A549 (cell line): ENCODE data around the gene DMGDH. TPM values are rescaled to one million over a fixed set of nuclear protein-coding genes. Genes with fewer than 3 reads are reported as not detected.
A peak's percentile ranks its signal among the peaks of the same experiment; 100 is the strongest.

Experiments used
- ATAC-seq, 2 experiments: fragments of 200-7000 bp in 1 of 2; fragments of >200 bp in 1 of 2; cut with Nextera tagmentation in 1 of 2; cut with Tn5 transposase in 1 of 2; 3 replicates each; pipeline versions ENCODE4 v1.8.0 to v1.9.1; 2018 to 2020; ENCODE audit warnings: mild to moderate bottlenecking in 1 of 2, moderate library complexity in 1 of 2
- CTCF ChIA-PET: fragments of 300-600 bp; sonication (Branson Sonifier 250); formaldehyde crosslinking; extraction: SDS; loops from one replicate; lab custom pipeline; 2021; ENCODE audit warnings: antibody characterized with exemption, inconsistent platforms; lab: Yijun Ruan, JAX
- POLR2A ChIA-PET: fragments of 350-600 bp; formaldehyde crosslinking; extraction: SDS; loops from one replicate; lab custom pipeline; 2021; ENCODE audit warnings: antibody characterized with exemption, inconsistent platforms; lab: Yijun Ruan, JAX
- DNase-seq, 2 experiments: peaks; one replicate each; pipeline versions ENCODE4 v3.0.0 to v3.0.0-alpha.2; 2011 to 2016; ENCODE audit warnings: low read depth in 1 of 2, low spot score in 1 of 2
- FAIRE-seq: peaks from 2 replicates; lab custom pipeline; 2011; peaks lifted over from hg19 to GRCh38; lab: Jason Lieb, UNC
- H3K27ac ChIP-seq, 2 experiments: fragments of >200 bp; sonication (Bioruptor Twin); formaldehyde crosslinking; 3 replicates each; pipeline ENCODE4 v1.5.1; 2016 to 2017
- H3K4me1 ChIP-seq: fragments of >200 bp; sonication (Bioruptor Twin); formaldehyde crosslinking; 3 replicates; pipeline ENCODE4 v1.6.1; 2016
- H3K4me2 ChIP-seq: fragments of >200 bp; sonication (Bioruptor Twin); formaldehyde crosslinking; 3 replicates; pipeline ENCODE4 v1.6.1; 2016
- H3K4me3 ChIP-seq: fragments of >200 bp; sonication (Bioruptor Twin); formaldehyde crosslinking; 3 replicates; pipeline ENCODE4 v1.5.1; 2016
- H3K9me3 ChIP-seq: fragments of >200 bp; sonication (Bioruptor Twin); formaldehyde crosslinking; 3 replicates; pipeline ENCODE4 v1.6.1; 2016
- ATOH8 ChIP-seq: fragments of 250-450 bp; sonication (Bioruptor Pico); IDR thresholded peaks from 2 replicates; pipeline ENCODE4 v1.5.0; 2020; ENCODE audit warnings: low read depth, mild to moderate bottlenecking, moderate library complexity
- BCL3 ChIP-seq: fragments of >200 bp; sonication (Bioruptor Twin); formaldehyde crosslinking; IDR thresholded peaks from 3 replicates; pipeline ENCODE4 v1.6.1; 2016
- BHLHE40 ChIP-seq: IDR thresholded peaks from 2 replicates; pipeline ENCODE4 v1.6.1; 2012; ENCODE audit warnings: low read depth, low read length, inconsistent platforms
- CEBPB ChIP-seq, 2 experiments: fragments of >200 bp in 1 of 2; sonication (Bioruptor Twin) in 1 of 2; formaldehyde crosslinking in 1 of 2; IDR thresholded peaks; 2 replicates each; pipeline ENCODE4 v1.6.1; 2012 to 2016
- CHD2 ChIP-seq: fragments of 150-350 bp; IDR thresholded peaks from 2 replicates; pipeline ENCODE4 v1.6.1; 2014; ENCODE audit warnings: low read length; ENCODE audit not compliant: partially characterized antibody
- CHD4 ChIP-seq: fragments of 200-600 bp; sonication (generic); IDR thresholded peaks from 2 replicates; pipeline ENCODE4 v1.6.1; 2016; ENCODE audit warnings: antibody characterized with exemption, mild to moderate bottlenecking, borderline replicate concordance
- E2F6 ChIP-seq: IDR thresholded peaks from 2 replicates; pipeline ENCODE4 v1.6.1; 2012; ENCODE audit warnings: low read depth, borderline replicate concordance
- EHF ChIP-seq: fragments of 250-450 bp; sonication (Bioruptor Pico); IDR thresholded peaks from 2 replicates; pipeline ENCODE4 v1.5.0; 2020; ENCODE audit warnings: mild to moderate bottlenecking
- EHMT2 ChIP-seq: fragments of 200-600 bp; sonication (generic); IDR thresholded peaks from 2 replicates; pipeline ENCODE4 v1.6.1; 2016; ENCODE audit warnings: antibody characterized with exemption, low read depth, mild to moderate bottlenecking, moderate library complexity
- EP300 ChIP-seq, 2 experiments: fragments of >200 bp; sonication (Bioruptor Twin); formaldehyde crosslinking; IDR thresholded peaks; 2 replicates in 1 of 2; 3 replicates in 1 of 2; pipeline ENCODE4 v1.6.1; 2016 to 2017
- HDAC2 ChIP-seq: fragments of 200-600 bp; sonication (generic); IDR thresholded peaks from 2 replicates; pipeline ENCODE4 v1.6.1; 2016
- HEYL ChIP-seq: fragments of 250-450 bp; sonication (Bioruptor Pico); IDR thresholded peaks from 2 replicates; pipeline ENCODE4 v1.8.0; 2021; ENCODE audit warnings: mild to moderate bottlenecking, moderate library complexity
- HMGXB4 ChIP-seq: fragments of 250-450 bp; sonication (Bioruptor Pico); IDR thresholded peaks from 2 replicates; pipeline ENCODE4 v1.5.0; 2021; ENCODE audit warnings: mild to moderate bottlenecking, moderate library complexity, borderline replicate concordance
- HOXA7 ChIP-seq: fragments of 250-450 bp; sonication (Bioruptor Pico); IDR thresholded peaks from 2 replicates; pipeline ENCODE4 v1.5.0; 2020; ENCODE audit warnings: mild to moderate bottlenecking, moderate library complexity
- KDM1A ChIP-seq: fragments of 200-600 bp; sonication (generic); IDR thresholded peaks from 2 replicates; pipeline ENCODE4 v1.6.1; 2016; ENCODE audit warnings: low read depth, mild to moderate bottlenecking
- MAX ChIP-seq: IDR thresholded peaks from 2 replicates; pipeline ENCODE4 v1.6.1; 2012
- NFE2L2 ChIP-seq: fragments of 150-350 bp; conservative IDR thresholded peaks from 2 replicates; pipeline ENCODE4 v1.6.1; 2014; ENCODE audit warnings: low read length
- PHF8 ChIP-seq: fragments of 200-600 bp; sonication (generic); IDR thresholded peaks from 2 replicates; pipeline ENCODE4 v1.6.1; 2016; ENCODE audit warnings: low read depth, mild to moderate bottlenecking, antibody characterized with exemption, moderate library complexity, borderline replicate concordance
- POLR2A ChIP-seq: IDR thresholded peaks from 2 replicates; pipeline ENCODE4 v1.6.1; 2012; ENCODE audit warnings: mild to moderate bottlenecking, low read length
- RAD21 ChIP-seq, 2 experiments: fragments of >200 bp in 1 of 2; sonication (Bioruptor Twin) in 1 of 2; formaldehyde crosslinking in 1 of 2; IDR thresholded peaks in 1 of 2; conservative IDR thresholded peaks in 1 of 2; 2 replicates in 1 of 2; 3 replicates in 1 of 2; pipeline ENCODE4 v1.6.1; 2012 to 2018; ENCODE audit warnings: inconsistent platforms in 1 of 2
- RARB ChIP-seq: fragments of 250-450 bp; sonication (Bioruptor Pico); IDR thresholded peaks from 2 replicates; pipeline ENCODE4 v1.8.0; 2021; ENCODE audit warnings: mild to moderate bottlenecking, moderate library complexity
- RFX5 ChIP-seq: fragments of 450-650 bp; IDR thresholded peaks from 2 replicates; pipeline ENCODE4 v1.7.1; 2014; ENCODE audit warnings: antibody characterized with exemption, mild to moderate bottlenecking, moderate library complexity
- TP53 ChIP-seq: fragments of 250-450 bp; sonication (Bioruptor Pico); IDR thresholded peaks from 2 replicates; pipeline ENCODE4 v1.5.0; 2021; ENCODE audit warnings: mild to moderate bottlenecking, moderate library complexity
- USF2 ChIP-seq: fragments of 450-650 bp; IDR thresholded peaks from 2 replicates; pipeline ENCODE4 v1.6.1; 2014; ENCODE audit warnings: antibody characterized with exemption
- ZFP36 ChIP-seq: fragments of 450-650 bp; IDR thresholded peaks from 2 replicates; pipeline ENCODE4 v1.6.1; 2014; ENCODE audit warnings: borderline replicate concordance; ENCODE audit not compliant: partially characterized antibody
- ZNF302 ChIP-seq: fragments of 250-450 bp; sonication (Bioruptor Pico); IDR thresholded peaks from 2 replicates; pipeline ENCODE4 v1.9.0; 2021; ENCODE audit warnings: inconsistent platforms, mild to moderate bottlenecking, moderate library complexity
- ZSCAN20 ChIP-seq: fragments of 250-450 bp; sonication (Bioruptor Pico); IDR thresholded peaks from 2 replicates; pipeline ENCODE4 v1.8.0; 2022; ENCODE audit warnings: mild to moderate bottlenecking, moderate library complexity
- WGBS: methylation state at CpG from one replicate; pipeline ENCODE4 v1.1.6; 2017; ENCODE audit errors: missing lambda C conversion rate; 5-methylcytosine and 5-hydroxymethylcytosine counted together
- polyA plus RNA-seq, 4 experiments: library from polyadenylated mRNA; depleted of rRNA in 3 of 4; stranded (reverse); fragments of >200 nt; fragmentation: RNase III in 1 of 4; extraction: RNeasy Plus Mini Kit Qiagen cat#74134 plus additional on column Dnase treatment in 1 of 4; gene quantifications; 2 replicates in 3 of 4; 3 replicates in 1 of 4; pipeline ENCODE4 v1.2.3, GENCODE V29; 2011 to 2017

DMGDH gene
- polyA plus RNA-seq, 2 of the 4 experiments (the other 2 are of a cell fraction) = 2.2 TPM; not detected in 1

- H3K4me1 ChIP-seq = no peaks in the 10 kb centered on the region
- ATAC-seq = no peak
- 58% methylated on average over 4 of the region's 4 CpGs for WGBS
- peaks cover 14% of the 10 kb centered on the region; the same call in 2 of the 3 replicates for H3K9me3 ChIP-seq
- no peak overlapping the region for H3K27ac ChIP-seq
- H3K4me2 ChIP-seq = no peak overlapping the region
- TF ChIP-seq HEYL = no peak
- no peak for TF ChIP-seq RAD21 (conservative IDR thresholded peaks at IDR 0.05 in 1 of 2, IDR thresholded peaks at IDR 0.05 in 1 of 2)
- no peak for TF ChIP-seq PHF8
- TF ChIP-seq EHMT2 = no peak
- no peak for TF ChIP-seq RFX5
- no peak for TF ChIP-seq CHD4
- TF ChIP-seq ATOH8 = no peak
- no peak for TF ChIP-seq E2F6
- TF ChIP-seq BCL3 = no peak
- no peak for TF ChIP-seq MAX
- no peak for TF ChIP-seq USF2
- TF ChIP-seq NFE2L2 = no peak
- no peak for TF ChIP-seq HOXA7
- no peak for TF ChIP-seq TP53
- TF ChIP-seq HDAC2 = no peak
- no peak for TF ChIP-seq POLR2A
- TF ChIP-seq CEBPB (IDR thresholded peaks at IDR 0.05) = no peak
- TF ChIP-seq ZFP36 = no peak
- no peak for TF ChIP-seq RARB
- TF ChIP-seq, all 56 proteins: peak for 0
- FAIRE-seq = no peak
- POLR2A ChIA-PET = no interaction called here
- no peak for DNase-seq
- H3K4me3 ChIP-seq = no peak overlapping the region
- CTCF ChIA-PET = interaction anchor here (0.6 to 2.1 kb wide), 3 partner anchors 52 to 1228 kb away, joined by 3 to 8 read pairs (median 3); no protein-coding TSS in a partner anchor
Observed at GRCh38 chr5:79076819-79077218, 7.3 kb upstream of the DMGDH start.

GRCh38 chr5:79075646-79076426, 6.4 kb upstream of the DMGDH start:
- CTCF ChIA-PET = interaction anchor here (0.6 to 3.1 kb wide), 5 partner anchors 15 to 532 kb away, joined by 3 to 13 read pairs (median 5); no protein-coding TSS in a partner anchor
- Histone ChIP-seq H3K4me3 (no peak overlapping the region), H3K27ac (no peak overlapping the region), H3K9me3 (peaks cover 14% of the 10 kb centered on the region; the same call in 2 of the 3 replicates)
- WGBS = 76% methylated on average over 11 of the region's 11 CpGs
- POLR2A ChIA-PET = interaction anchor here (0.6 kb wide), 1 partner anchor 162 kb away, joined by 5 read pairs; no protein-coding TSS in a partner anchor
- ATAC-seq = peak in 1 of 2 experiments; percentile 40; a peak in 2 of 6 replicates
- DNase-seq = no peak
- FAIRE-seq = no peak
- no peak for TF ChIP-seq CHD2
- TF ChIP-seq PHF8 = no peak
- TF ChIP-seq ZSCAN20 (CRISPR knock-in tag) = no peak
- no peak for TF ChIP-seq ATOH8
- no peak for TF ChIP-seq HMGXB4 (CRISPR knock-in tag)
- no peak for TF ChIP-seq EHF
- TF ChIP-seq RARB = no peak
- no peak for TF ChIP-seq CHD4
- TF ChIP-seq KDM1A = no peak
- no peak for TF ChIP-seq HOXA7
- no peak for TF ChIP-seq HEYL
- no peak for TF ChIP-seq EP300 (IDR thresholded peaks at IDR 0.05)
- no peak for TF ChIP-seq BHLHE40
- TF ChIP-seq ZNF302 (CRISPR knock-in tag) = no peak
- no peak for TF ChIP-seq RFX5
- no peak for TF ChIP-seq HDAC2
- TF ChIP-seq, all 56 proteins: peak for 0
- Histone ChIP-seq H3K4me2 (no peak overlapping the region), H3K4me1 (no peaks in the 10 kb centered on the region)
